Thyroid gland (tissue), 4 donors: ENCODE results near the gene NCLN.

Source experiments
- POLR2A ChIP-seq, 2 donors: fragments of 450-650 bp; IDR thresholded peaks; one replicate each; pipeline ENCODE4 v1.6.1; 2017; ENCODE audit warnings: antibody characterized with exemption in 2 of 2, mild to moderate bottlenecking in 2 of 2, moderate library complexity in 1 of 2
- TF ChIP-seq, protein P1 (sequence below), 6 experiments: fragments of 200-600 bp in 3 of 6; fragments of 450-650 bp in 3 of 6; sonication (generic) in 3 of 6; IDR thresholded peaks; one replicate each; pipeline ENCODE4 v1.5.1; 2016 to 2019; ENCODE audit warnings: antibody characterized with exemption in 6 of 6, mild to moderate bottlenecking in 2 of 6, inconsistent platforms in 1 of 6, moderate library complexity in 1 of 6

- TF ChIP-seq, protein P1, sequence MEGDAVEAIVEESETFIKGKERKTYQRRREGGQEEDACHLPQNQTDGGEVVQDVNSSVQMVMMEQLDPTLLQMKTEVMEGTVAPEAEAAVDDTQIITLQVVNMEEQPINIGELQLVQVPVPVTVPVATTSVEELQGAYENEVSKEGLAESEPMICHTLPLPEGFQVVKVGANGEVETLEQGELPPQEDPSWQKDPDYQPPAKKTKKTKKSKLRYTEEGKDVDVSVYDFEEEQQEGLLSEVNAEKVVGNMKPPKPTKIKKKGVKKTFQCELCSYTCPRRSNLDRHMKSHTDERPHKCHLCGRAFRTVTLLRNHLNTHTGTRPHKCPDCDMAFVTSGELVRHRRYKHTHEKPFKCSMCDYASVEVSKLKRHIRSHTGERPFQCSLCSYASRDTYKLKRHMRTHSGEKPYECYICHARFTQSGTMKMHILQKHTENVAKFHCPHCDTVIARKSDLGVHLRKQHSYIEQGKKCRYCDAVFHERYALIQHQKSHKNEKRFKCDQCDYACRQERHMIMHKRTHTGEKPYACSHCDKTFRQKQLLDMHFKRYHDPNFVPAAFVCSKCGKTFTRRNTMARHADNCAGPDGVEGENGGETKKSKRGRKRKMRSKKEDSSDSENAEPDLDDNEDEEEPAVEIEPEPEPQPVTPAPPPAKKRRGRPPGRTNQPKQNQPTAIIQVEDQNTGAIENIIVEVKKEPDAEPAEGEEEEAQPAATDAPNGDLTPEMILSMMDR (IDR thresholded peaks at IDR 0.05): peak in 4 of 6 experiments; percentile 28 to 54 (median 32)
- no peak for TF ChIP-seq POLR2A (IDR thresholded peaks at IDR 0.05)
Observed at GRCh38 chr19:3146677-3147100, 39.0 kb upstream of the NCLN start.
